GM12878 (cell line): ENCODE measurements around the gene ZNF154. TPM values are rescaled to one million over a fixed set of nuclear protein-coding genes. Genes with fewer than 3 reads are reported as not detected.

Experiments
- ATAC-seq: fragments of 200-7000 bp; cut with Tn5 transposase; 3 replicates; pipeline ENCODE4 v1.9.1; 2020; ENCODE audit warnings: mild to moderate bottlenecking, moderate library complexity
- BruUV-seq: library from RNA; stranded (reverse); fragments of 400-500 nt; replicated peaks from 2 replicates; lab custom pipeline; 2021; lab: Mats Ljungman, UMichigan
- CTCF ChIA-PET: fragments of 300-600 bp; sonication (Branson Sonifier 250); formaldehyde crosslinking; extraction: SDS; loops from one replicate; lab custom pipeline; 2021; ENCODE audit warnings: inconsistent platforms; lab: Yijun Ruan, JAX
- POLR2A ChIA-PET: fragments of 350-600 bp; formaldehyde crosslinking; extraction: SDS; loops from one replicate; lab custom pipeline; 2021; ENCODE audit warnings: inconsistent platforms; lab: Charles Lee
- RAD21 ChIA-PET: fragments of 300-600 bp; sonication (Branson Sonifier 250); formaldehyde crosslinking; loops from one replicate; lab custom pipeline; 2023; ENCODE audit warnings: antibody characterized with exemption; ENCODE audit not compliant: unreplicated experiment; lab: Charles Lee
- SMC1A ChIA-PET: fragments of 300-600 bp; sonication (Branson Sonifier 250); formaldehyde crosslinking; loops from one replicate; lab custom pipeline; 2023; ENCODE audit not compliant: unreplicated experiment, uncharacterized antibody; lab: Charles Lee
- DNase-seq: peaks from one replicate; pipeline ENCODE4 v3.0.0-alpha.2; 2011; ENCODE audit warnings: low read depth, low spot score
- FAIRE-seq: peaks from 3 replicates; lab custom pipeline; 2011; peaks lifted over from hg19 to GRCh38; lab: Jason Lieb, UNC
- H2AFZ ChIP-seq: 2 replicates; pipeline ENCODE4 v1.6.0; 2011; ENCODE audit warnings: low read depth, low read length, control low read depth; ENCODE audit not compliant: control insufficient read depth
- H3K27ac ChIP-seq: 2 replicates; pipeline ENCODE4 v1.5.1; 2011; ENCODE audit warnings: control low read depth; ENCODE audit not compliant: control insufficient read depth, insufficient read depth
- H3K27me3 ChIP-seq, 2 experiments: replicated peaks in 1 of 2; 2 replicates each; pipeline versions ENCODE4 v1.6.0 to v1.6.1; 2011; ENCODE audit warnings: low read length in 1 of 2; ENCODE audit not compliant: control insufficient read depth in 2 of 2, insufficient read depth in 2 of 2
- H3K36me3 ChIP-seq, 2 experiments: 2 replicates each; pipeline ENCODE4 v1.5.1; 2011; ENCODE audit warnings: low read length in 1 of 2; ENCODE audit not compliant: control insufficient read depth in 2 of 2, insufficient read depth in 2 of 2
- H3K4me1 ChIP-seq: 2 replicates; pipeline ENCODE4 v1.6.1; 2011; ENCODE audit warnings: mild to moderate bottlenecking, low read length, moderate library complexity, mixed read lengths; ENCODE audit not compliant: control insufficient read depth, insufficient read depth
- H3K4me2 ChIP-seq: 2 replicates; pipeline ENCODE4 v1.6.0; 2011; ENCODE audit warnings: control low read depth; ENCODE audit not compliant: control insufficient read depth, insufficient read depth
- H3K4me3 ChIP-seq: fragments of 200-600 bp; sonication (generic); 2 replicates; pipeline ENCODE4 v1.5.1; 2016
- H3K79me2 ChIP-seq: 2 replicates; pipeline ENCODE4 v1.6.0; 2011; ENCODE audit warnings: low read length; ENCODE audit not compliant: control insufficient read depth, insufficient read depth
- H3K9ac ChIP-seq: 2 replicates; pipeline ENCODE4 v1.8.0; 2011; ENCODE audit warnings: low read length, control low read depth, mixed read lengths; ENCODE audit not compliant: control insufficient read depth, insufficient read depth
- H3K9me3 ChIP-seq: replicated peaks from 3 replicates; pipeline ENCODE4 v1.5.1; 2011; ENCODE audit warnings: mild to moderate bottlenecking, low read length; ENCODE audit not compliant: control insufficient read depth, insufficient read depth
- H4K20me1 ChIP-seq: 2 replicates; pipeline ENCODE4 v1.6.0; 2011; ENCODE audit not compliant: control insufficient read depth, insufficient read depth
- CHD4 ChIP-seq: fragments of 200-600 bp; sonication (generic); IDR thresholded peaks from 2 replicates; pipeline ENCODE4 v1.6.1; 2016; ENCODE audit warnings: mild to moderate bottlenecking
- CREB1 ChIP-seq: IDR thresholded peaks from 2 replicates; pipeline ENCODE4 v1.6.1; 2012; ENCODE audit warnings: low read depth, mild to moderate bottlenecking, inconsistent platforms
- EZH2 ChIP-seq: IDR thresholded peaks from 2 replicates; pipeline ENCODE4 v1.6.1; 2012; ENCODE audit warnings: low read depth, mild to moderate bottlenecking, control low read depth, inconsistent platforms, low read length, borderline replicate concordance; ENCODE audit not compliant: control insufficient read depth
- HCFC1 ChIP-seq: fragments of 150-350 bp; IDR thresholded peaks from 2 replicates; pipeline ENCODE4 v1.6.1; 2014; ENCODE audit warnings: low read length
- SMAD1 ChIP-seq: fragments of 450-650 bp; IDR thresholded peaks from 2 replicates; pipeline ENCODE4 v1.6.1; 2018; ENCODE audit warnings: mild to moderate bottlenecking, low read depth; ENCODE audit not compliant: partially characterized antibody
- SMC3 ChIP-seq: IDR thresholded peaks from 2 replicates; pipeline ENCODE4 v1.6.1; 2011; ENCODE audit warnings: low read length, improper control_type of control experiment, borderline replicate concordance
- TAF1 ChIP-seq: IDR thresholded peaks from 2 replicates; pipeline ENCODE4 v1.6.1; 2011; ENCODE audit warnings: mild to moderate bottlenecking, low read depth, low read length, borderline replicate concordance
- ZNF274 ChIP-seq: IDR thresholded peaks from one replicate; pipeline ENCODE4 v1.8.0; 2011; ENCODE audit not compliant: insufficient read length, insufficient read depth
- WGBS: methylation state at CpG from one replicate; pipeline ENCODE4 v1.1.6; 2016; ENCODE audit warnings: low lambda C conversion rate; ENCODE audit not compliant: insufficient replicate concordance, insufficient coverage; ENCODE audit errors: missing lambda C conversion rate; 5-methylcytosine and 5-hydroxymethylcytosine counted together
- in situ Hi-C: fragments of 300-500 bp; cut with MboI; formaldehyde crosslinking; loops from 9 replicates; pipeline ENCODE4 v1.14.3; 2018; ENCODE audit warnings: mixed read lengths
- intact Hi-C: fragments of 100-400 bp; cut with micrococcal nuclease; formaldehyde crosslinking; loops from one replicate; pipeline ENCODE4 v1.14.2; 2022; ENCODE audit not compliant: unreplicated experiment
- polyA plus RNA-seq, 11 experiments: library from polyadenylated mRNA; depleted of rRNA in 4 of 11; unstranded in 6 of 11; stranded (reverse) in 5 of 11; fragments of >200 nt; fragmentation: Nextera tagmentation in 4 of 11; fragmentation: Illumina TruSeq in 1 of 11; extraction: Ambion mirVana in 4 of 11; extraction: Trizol in 1 of 11; gene quantifications; 1 replicate in 1 of 11; 2 replicates in 10 of 11; pipeline versions ENCODE4 v1.2.1 to v1.2.3, GENCODE V29; 2011 to 2016; ENCODE audit warnings: inconsistent platforms in 2 of 11, missing spikeins in 2 of 11, low read depth in 1 of 11
- total RNA-seq, 4 experiments: library from RNA; depleted of rRNA in 3 of 4; stranded (reverse); fragments of >200 nt in 3 of 4; fragmentation: Illumina TruSeq in 1 of 4; extraction: Trizol in 1 of 4; gene quantifications; 2 replicates each; pipeline versions ENCODE4 v1.2.1 to v1.2.3, GENCODE V29; 2013 to 2021
- TF ChIP-seq, protein P1 (sequence below): fragments of 450-650 bp; IDR thresholded peaks from 2 replicates; pipeline ENCODE4 v1.6.1; 2014; ENCODE audit warnings: mild to moderate bottlenecking

ZNF154 gene
- total and polyA plus RNA-seq, 10 of the 15 experiments (the other 5 are each of a cell fraction or from before 2014, with no cell fraction given) = 0.22 to 1.9 (median 1.1) TPM

DNA sequence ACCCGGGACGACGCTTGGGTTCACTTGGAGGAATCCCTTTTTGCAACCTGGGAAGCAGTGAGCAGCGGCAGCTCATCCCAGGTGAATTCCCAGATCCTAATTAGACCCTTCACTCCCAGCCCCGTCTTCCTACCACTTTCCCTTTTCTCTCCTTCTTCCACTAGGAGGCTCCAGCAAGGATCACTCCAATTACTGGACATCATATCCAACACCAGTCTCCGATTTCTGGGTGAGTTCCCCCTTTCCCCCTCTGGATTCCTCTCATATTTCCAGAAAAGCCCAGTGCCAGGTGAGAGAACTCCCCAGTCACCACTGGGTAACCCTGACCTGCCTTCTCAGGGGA is 57.4 kb downstream of the ZNF154 start:
- Histone ChIP-seq H3K9me3 (peaks cover 2% of the 10 kb centered on the region; the same call in 1 of the 3 replicates), H3K36me3 (no peaks in the 10 kb centered on the region), H4K20me1 (no peaks in the 10 kb centered on the region), H3K27me3 (no peaks in the 10 kb centered on the region), H3K4me3 (no peak overlapping the region), H3K9ac (no peak overlapping the region), H3K4me1 (no peaks in the 10 kb centered on the region)
- no peak for FAIRE-seq
- in situ Hi-C loops (no loop called here), intact Hi-C loops (no loop called here)
- WGBS = 45% methylated on average over 6 of the region's 6 CpGs
- no peak for ATAC-seq
- SMC1A ChIA-PET = no interaction called here
- TF ChIP-seq HCFC1 = no peak
- no peak for TF ChIP-seq ZNF274
- TF ChIP-seq, all 136 proteins: peak for 0
- H3K27ac ChIP-seq = no peak overlapping the region
- BruUV-seq = no TSS peak
- no peak overlapping the region for H2AFZ ChIP-seq
- ChIA-PET RAD21 (no interaction called here), CTCF (no interaction called here), POLR2A (no interaction called here)
- DNase-seq = no peak
- no peak overlapping the region for H3K4me2 ChIP-seq
- no peaks in the 10 kb centered on the region for H3K79me2 ChIP-seq

DNA sequence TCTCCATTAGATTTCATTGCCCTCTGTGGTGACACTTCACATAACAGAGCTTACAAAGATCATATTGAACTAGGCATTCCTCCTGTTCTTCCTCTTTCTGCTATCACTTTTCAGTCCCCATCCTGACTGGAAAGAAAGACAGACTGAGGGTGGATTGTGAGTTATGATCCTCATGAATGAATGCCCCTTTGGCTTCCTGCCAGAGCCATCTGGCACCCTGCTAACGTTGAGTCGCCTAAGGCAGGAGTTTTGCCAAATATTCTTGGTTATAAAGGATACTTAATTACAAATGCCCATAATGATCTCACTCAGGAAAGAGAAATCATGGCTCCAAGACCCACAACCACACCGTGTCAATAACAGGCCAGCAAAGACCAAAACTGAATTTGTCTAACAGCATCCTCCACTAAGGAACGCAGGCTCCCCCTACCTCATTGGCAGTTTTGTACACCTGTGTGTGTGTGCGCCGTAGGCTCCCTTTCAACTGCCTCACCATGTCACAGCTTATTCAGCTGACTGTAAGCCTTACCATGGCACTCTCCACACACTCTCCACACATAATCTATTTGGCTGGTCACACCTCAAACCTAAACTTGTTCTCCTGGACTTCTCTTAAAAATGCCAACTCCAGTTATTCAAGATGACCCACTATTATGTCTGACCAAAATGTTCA is 60.5 kb downstream of the ZNF154 start:
- FAIRE-seq (no peak), DNase-seq (no peak), ATAC-seq (no peak)
- intact Hi-C loops (no loop called here), in situ Hi-C loops (no loop called here)
- H2AFZ ChIP-seq = no peak overlapping the region
- no TSS peak for BruUV-seq
- CTCF ChIA-PET = no interaction called here
- no peaks in the 10 kb centered on the region for H3K4me1 ChIP-seq
- peaks cover 2% of the 10 kb centered on the region; the same call in 2 of the 3 replicates for H3K9me3 ChIP-seq
- H3K36me3 ChIP-seq = no peaks in the 10 kb centered on the region
- no peak overlapping the region for H3K4me2 ChIP-seq
- H4K20me1 ChIP-seq = no peaks in the 10 kb centered on the region
- SMC1A ChIA-PET = no interaction called here
- RAD21 ChIA-PET = no interaction called here
- TF ChIP-seq CREB1 (no peak), EZH2 (no peak), SMC3 (no peak), CHD4 (no peak), SMAD1 (no peak), TAF1 (no peak)
- TF ChIP-seq, protein P1, sequence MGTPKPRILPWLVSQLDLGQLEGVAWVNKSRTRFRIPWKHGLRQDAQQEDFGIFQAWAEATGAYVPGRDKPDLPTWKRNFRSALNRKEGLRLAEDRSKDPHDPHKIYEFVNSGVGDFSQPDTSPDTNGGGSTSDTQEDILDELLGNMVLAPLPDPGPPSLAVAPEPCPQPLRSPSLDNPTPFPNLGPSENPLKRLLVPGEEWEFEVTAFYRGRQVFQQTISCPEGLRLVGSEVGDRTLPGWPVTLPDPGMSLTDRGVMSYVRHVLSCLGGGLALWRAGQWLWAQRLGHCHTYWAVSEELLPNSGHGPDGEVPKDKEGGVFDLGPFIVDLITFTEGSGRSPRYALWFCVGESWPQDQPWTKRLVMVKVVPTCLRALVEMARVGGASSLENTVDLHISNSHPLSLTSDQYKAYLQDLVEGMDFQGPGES = no peak
- TF ChIP-seq, all 136 proteins: peak for 0
- Histone ChIP-seq H3K27me3 (no peaks in the 10 kb centered on the region), H3K9ac (no peak overlapping the region), H3K79me2 (no peaks in the 10 kb centered on the region), H3K4me3 (no peak overlapping the region), H3K27ac (no peak overlapping the region)
- 55% methylated on average over 6 of the region's 6 CpGs for WGBS
- POLR2A ChIA-PET = no interaction called here
